Tongue (tissue), 2 donors: Measurements from ENCODE around the gene FOLR3. TPM values are rescaled to one million over a fixed set of nuclear protein-coding genes. Genes with fewer than 3 reads are reported as not detected.
"Not testable (repeated sequence)": the region's sequence is repeated elsewhere in the genome, so short reads cannot be mapped to it uniquely, and the experiment has no call there.

Source experiments
- DNase-seq: peaks from one replicate; pipeline ENCODE4 v3.0.0-alpha.2; 2015
- total RNA-seq: library from RNA; depleted of rRNA; stranded (reverse); fragments of >200 nt; gene quantifications from one replicate; pipeline ENCODE4 v1.2.3, GENCODE V29; 2014

The FOLR3 gene
- total RNA-seq, 1 donor from 2014 or later = not detected

GRCh38 chr11:72124046-72124445 is 11.5 kb upstream of the FOLR3 start:
- DNase-seq = no peak

- DNase-seq = no peak
Measured at GRCh38 chr11:72125956-72126355, 9.6 kb upstream of the FOLR3 start.

DNA sequence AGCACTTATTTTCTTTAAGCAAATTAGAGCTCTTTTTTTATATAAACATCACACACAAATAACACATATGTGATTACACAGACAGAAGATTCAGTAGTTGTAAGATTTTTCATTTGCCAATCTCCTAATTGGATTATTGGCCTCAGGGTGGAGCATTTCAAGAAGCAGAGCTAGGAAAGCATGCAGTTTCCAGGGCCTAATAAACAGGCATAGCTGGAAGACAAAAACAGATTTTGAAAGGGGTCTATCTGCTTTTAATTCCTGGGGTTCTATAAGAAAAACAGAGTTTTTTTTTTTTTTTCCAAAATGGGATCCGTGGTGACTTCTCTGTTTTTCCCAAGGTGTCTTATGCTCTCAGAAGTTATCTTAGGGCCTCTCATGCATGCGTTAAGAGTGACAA is 7.6 kb upstream of the FOLR3 start:
- DNase-seq = no peak

- no peak for DNase-seq
Measured at GRCh38 chr11:72129381-72129780, 6.1 kb upstream of the FOLR3 start.

DNA sequence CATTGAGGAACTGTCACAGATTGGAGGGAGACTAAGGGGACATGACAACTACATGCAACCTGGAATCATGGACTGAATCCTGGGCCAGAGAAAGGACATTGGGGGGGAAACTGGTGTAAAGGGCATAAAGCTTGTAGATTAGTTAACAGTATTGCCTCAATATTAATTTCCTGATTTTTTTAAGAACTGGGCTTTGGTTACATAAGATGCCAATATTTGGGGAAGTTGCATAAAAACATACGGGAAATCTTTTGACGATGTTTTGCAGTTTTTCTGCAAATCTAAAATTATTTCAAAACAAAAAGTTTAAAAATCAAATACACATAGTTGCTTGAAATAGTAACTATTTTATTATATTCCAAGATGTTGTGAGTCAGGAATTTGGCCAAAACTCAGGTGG is 2.9 kb upstream of the FOLR3 start:
- DNase-seq = no peak

DNA sequence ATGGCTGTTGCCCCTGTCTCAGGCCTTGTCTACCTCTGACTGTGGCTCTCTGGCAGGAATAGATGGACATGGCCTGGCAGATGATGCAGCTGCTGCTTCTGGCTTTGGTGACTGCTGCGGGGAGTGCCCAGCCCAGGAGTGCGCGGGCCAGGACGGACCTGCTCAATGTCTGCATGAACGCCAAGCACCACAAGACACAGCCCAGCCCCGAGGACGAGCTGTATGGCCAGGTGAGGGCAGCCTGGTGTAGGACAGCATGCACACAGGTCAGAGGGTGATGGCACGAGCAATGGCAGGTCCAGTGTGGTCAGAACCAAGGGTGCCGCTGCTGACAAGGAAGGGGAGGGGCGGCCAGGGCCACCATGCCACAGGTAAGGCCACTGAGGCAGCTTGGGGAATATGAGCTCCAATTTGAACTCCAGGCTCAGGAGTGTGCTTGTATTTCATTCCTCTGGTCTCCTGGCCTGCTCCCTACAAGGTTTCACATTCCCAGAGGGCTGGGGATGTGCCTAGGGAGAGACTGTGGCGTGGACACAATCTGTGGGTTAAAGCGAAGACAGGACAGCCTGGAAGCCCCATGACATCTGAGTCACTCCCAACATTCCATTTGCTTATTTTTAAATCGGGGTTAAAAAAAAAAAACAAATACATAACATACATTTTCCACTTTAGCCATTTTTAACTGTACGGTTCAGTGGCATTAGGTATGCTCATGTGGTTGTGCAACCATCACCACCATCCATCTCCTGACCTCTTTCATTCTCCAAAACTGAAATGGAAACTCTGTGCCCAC is 562 bp downstream of the FOLR3 start:
- no peak for DNase-seq

GRCh38 chr11:72136684-72137262 is 1.2 kb downstream of the FOLR3 start:
- DNase-seq = no peak

DNA sequence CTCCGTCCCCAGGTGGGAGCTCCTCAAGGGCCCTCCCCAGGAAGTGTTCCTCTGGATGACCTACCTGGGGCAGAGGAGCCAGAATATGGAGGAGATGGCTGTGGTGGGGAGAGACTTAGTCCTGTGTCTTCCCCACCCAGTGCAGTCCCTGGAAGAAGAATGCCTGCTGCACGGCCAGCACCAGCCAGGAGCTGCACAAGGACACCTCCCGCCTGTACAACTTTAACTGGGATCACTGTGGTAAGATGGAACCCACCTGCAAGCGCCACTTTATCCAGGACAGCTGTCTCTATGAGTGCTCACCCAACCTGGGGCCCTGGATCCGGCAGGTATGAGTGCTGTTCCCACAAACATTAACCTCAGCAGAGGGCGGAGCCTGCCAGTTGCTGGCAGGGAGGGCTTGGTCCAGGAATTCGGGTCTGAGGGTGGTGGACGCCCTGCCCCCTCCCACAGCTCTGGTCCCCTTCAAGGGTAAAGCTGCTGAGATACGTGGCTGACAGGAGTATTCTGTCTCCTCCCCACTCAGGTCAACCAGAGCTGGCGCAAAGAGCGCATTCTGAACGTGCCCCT is 3.4 kb downstream of the FOLR3 start:
- DNase-seq = no peak

DNA sequence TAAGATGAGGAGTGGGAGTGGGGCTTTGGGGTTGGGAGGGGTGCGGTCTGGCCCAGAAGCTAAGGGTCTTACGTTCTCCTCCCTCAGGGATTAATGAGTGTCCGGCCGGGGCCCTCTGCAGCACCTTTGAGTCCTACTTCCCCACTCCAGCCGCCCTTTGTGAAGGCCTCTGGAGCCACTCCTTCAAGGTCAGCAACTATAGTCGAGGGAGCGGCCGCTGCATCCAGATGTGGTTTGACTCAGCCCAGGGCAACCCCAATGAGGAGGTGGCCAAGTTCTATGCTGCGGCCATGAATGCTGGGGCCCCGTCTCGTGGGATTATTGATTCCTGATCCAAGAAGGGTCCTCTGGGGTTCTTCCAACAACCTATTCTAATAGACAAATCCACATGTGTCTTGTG is 4.0 kb downstream of the FOLR3 start:
- DNase-seq = no peak

GRCh38 chr11:72140661-72141060 is 5.1 kb downstream of the FOLR3 start:
- DNase-seq = no peak

DNA sequence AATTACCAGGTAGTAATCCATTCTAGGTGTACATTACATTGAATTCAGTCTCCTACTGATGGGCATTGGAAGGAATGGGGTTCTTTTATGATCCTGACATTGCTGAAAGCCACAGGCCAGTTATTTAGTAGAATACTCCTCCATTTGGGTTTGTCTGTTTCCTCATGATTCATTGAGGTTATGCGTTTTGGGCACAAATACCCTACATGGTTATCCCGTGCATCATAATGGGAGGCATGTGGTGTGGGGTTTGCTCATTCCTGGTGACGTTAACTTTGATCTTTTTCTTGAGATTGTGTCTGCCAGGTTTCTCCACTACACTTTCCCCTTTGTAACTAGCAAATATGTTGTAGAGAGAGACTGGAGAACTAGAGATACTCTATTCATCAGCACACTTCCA is 5.5 kb downstream of the FOLR3 start:
- DNase-seq = no peak

DNA sequence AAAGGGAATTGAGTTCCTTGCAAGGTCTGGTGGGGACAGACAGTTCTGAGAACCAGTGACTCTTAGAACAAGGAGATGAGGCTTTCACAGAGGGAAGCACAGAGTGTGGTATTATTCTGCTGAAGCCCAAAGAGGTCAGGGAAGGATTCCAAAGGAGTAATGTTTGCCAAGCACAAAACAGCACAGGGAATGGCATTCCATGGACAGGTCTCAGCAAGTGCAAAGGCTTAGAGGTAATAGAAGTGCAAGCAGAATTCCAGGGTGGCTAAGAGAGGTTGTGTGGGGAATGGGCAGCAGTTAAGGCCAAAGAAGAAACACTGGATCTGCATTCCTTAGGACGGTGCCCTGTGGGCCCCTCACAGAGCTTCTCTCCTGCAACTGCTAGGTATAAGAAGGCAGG is 6.6 kb downstream of the FOLR3 start:
- DNase-seq = not testable (repeated sequence)

GRCh38 chr11:72142543-72142942 is 7.0 kb downstream of the FOLR3 start:
- not testable (repeated sequence) for DNase-seq

- DNase-seq = no peak
Measured at GRCh38 chr11:72144807-72145565, 9.5 kb downstream of the FOLR3 start.

DNA sequence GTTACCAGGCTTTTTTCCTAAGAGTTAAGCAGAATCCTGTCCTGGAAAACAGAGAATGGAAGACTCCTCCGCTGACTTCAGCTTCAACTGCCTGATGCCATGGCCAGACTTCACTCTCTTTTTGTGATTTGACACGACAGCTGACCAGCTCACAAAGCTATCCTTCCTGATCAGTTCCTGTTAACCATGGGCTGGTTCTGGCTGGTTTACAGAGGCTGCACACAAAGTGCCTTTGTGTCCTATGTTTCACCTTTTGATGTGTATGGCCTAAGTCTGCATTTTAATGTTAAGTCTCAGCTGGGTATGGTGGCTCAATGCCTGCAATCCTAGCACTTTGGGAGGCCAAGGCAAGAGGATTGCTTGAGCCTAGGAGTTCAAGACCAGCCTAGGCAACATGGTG is 11.1 kb downstream of the FOLR3 start:
- peak; percentile 14 for DNase-seq

DNA sequence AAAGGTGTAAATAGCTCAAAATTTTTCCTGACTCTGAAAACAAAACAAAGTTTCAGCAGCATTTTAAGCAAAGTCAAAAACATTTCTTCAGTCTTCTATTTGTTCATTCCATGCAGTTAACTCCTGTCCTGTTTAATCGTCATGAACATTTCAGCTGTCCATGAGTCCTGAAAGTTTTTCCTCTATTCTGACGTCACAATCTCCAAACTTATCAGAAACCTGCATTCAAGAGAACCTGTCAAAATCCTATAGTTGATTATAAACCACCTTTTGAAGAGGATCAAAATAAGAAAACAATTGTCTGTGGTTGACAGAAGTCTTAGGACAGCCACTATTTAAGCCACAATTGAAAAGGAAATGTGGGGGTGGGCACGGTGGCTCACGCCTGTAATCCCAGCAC is 15.4 kb downstream of the FOLR3 start:
- DNase-seq = no peak

GRCh38 chr11:72153874-72154273 is 18.3 kb downstream of the FOLR3 start:
- DNase-seq = not testable (repeated sequence)

- DNase-seq = no peak
Measured at GRCh38 chr11:72154816-72155215, 19.3 kb downstream of the FOLR3 start.

GRCh38 chr11:72155751-72156150 is 20.2 kb downstream of the FOLR3 start:
- no peak for DNase-seq

DNA sequence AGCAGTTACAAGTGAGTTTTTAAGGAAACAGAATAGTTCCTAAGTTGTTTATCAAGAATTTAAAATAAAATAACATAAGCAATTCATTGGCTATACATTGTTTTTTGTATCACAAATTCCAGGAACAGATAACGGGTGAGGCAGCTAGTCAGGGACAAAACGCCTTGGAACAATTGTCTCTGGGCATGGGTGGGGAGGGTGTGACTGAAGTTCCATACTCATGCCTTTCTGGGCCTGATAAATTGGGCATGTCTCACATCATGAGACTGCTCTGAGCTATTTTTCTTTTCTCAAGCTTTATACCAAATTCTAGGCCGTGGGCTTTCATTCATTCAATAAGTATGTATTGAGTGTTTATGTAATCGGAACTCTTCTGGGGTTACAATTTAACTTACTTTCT is 21.6 kb downstream of the FOLR3 start:
- DNase-seq = no peak

DNA sequence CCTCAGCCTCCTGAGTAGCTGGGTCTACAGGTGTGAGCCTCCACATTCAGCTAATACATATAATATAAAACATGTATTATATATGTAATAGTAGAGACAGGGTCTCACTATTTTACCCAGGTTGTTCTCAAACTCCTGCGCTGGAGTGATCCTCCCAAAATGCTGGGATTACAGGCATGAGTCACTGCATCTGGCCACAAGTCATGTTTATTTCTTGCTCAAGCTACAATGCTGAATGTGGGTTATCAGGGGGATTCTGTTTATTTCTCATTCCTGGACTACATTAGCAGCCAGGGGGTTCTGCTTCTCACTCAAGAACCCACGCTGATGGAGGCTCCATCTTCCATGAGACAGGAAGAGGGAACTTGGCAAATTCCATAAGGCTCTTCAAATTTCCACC is 24.8 kb downstream of the FOLR3 start:
- no peak for DNase-seq

- DNase-seq = no peak
Measured at GRCh38 chr11:72162891-72163492, 27.5 kb downstream of the FOLR3 start.

GRCh38 chr11:72164187-72164586 is 28.7 kb downstream of the FOLR3 start:
- not testable (repeated sequence) for DNase-seq
